GM18867 (cell line): ENCODE measurements around the gene CDK11B.
A peak's percentile ranks its signal among the peaks of the same experiment; 100 is the strongest.
"Not testable (repeated sequence)": the region's sequence is repeated elsewhere in the genome, so short reads cannot be mapped to it uniquely, and the experiment has no call there.

Experiments
- ATAC-seq: cut with Tn5 transposase; IDR thresholded peaks from one replicate; pipeline ENCODE4 v1.9.1; 2021; ENCODE audit warnings: mild to moderate bottlenecking, moderate library complexity; ENCODE audit not compliant: unreplicated experiment

The CDK11B gene

GRCh38 chr1:1683104-1683905 is 24.5 kb upstream of the CDK11B start:
- no peak for ATAC-seq

GRCh38 chr1:1680912-1681273 is 22.1 kb upstream of the CDK11B start:
- ATAC-seq = no peak

GRCh38 chr1:1680031-1680911 is 21.5 kb upstream of the CDK11B start:
- ATAC-seq = no peak

- ATAC-seq = no peak
Observed at GRCh38 chr1:1678581-1679380, 20.0 kb upstream of the CDK11B start.

- ATAC-seq = peak; percentile 44
Observed at GRCh38 chr1:1677718-1678580, 19.1 kb upstream of the CDK11B start.

- ATAC-seq = not testable (repeated sequence)
Observed at GRCh38 chr1:1676087-1676486, 17.3 kb upstream of the CDK11B start.

GRCh38 chr1:1675218-1675617 is 16.4 kb upstream of the CDK11B start:
- ATAC-seq = peak; percentile 20

GRCh38 chr1:1674806-1675205 is 16.0 kb upstream of the CDK11B start:
- not testable (repeated sequence) for ATAC-seq

GRCh38 chr1:1672181-1672965 is 13.6 kb upstream of the CDK11B start:
- no peak for ATAC-seq

- ATAC-seq = no peak
Observed at GRCh38 chr1:1671365-1672119, 12.7 kb upstream of the CDK11B start.

- no peak for ATAC-seq
Observed at GRCh38 chr1:1670866-1671265, 12.1 kb upstream of the CDK11B start.

- ATAC-seq = no peak
Observed at GRCh38 chr1:1669468-1670440, 10.9 kb upstream of the CDK11B start.

GRCh38 chr1:1666526-1666925 is 7.7 kb upstream of the CDK11B start:
- ATAC-seq = no peak

- ATAC-seq = no peak
Observed at GRCh38 chr1:1665815-1666251, 7.0 kb upstream of the CDK11B start.

GRCh38 chr1:1664941-1665814 is 6.4 kb upstream of the CDK11B start:
- no peak for ATAC-seq

GRCh38 chr1:1664318-1664717 is 5.5 kb upstream of the CDK11B start:
- not testable (repeated sequence) for ATAC-seq
